H1 (cell line): Measurements from ENCODE around the gene CFAP157.

Experiments
- CTCF ChIP-seq, 3 experiments: IDR thresholded peaks; 1 replicate in 2 of 3; 2 replicates in 1 of 3; pipeline versions ENCODE4 v1.5.1 to v1.6.1; 2011; ENCODE audit warnings: low read length in 3 of 3, mild to moderate bottlenecking in 3 of 3, inconsistent platforms in 2 of 3, low read depth in 1 of 3, moderate library complexity in 1 of 3; ENCODE audit not compliant: insufficient read depth in 1 of 3; ENCODE audit errors: control extremely low read depth in 1 of 3
- EP300 ChIP-seq, 2 experiments: IDR thresholded peaks; 1 replicate in 1 of 2; 2 replicates in 1 of 2; pipeline ENCODE4 v1.6.1; 2011 to 2012; ENCODE audit warnings: low read depth in 2 of 2, low read length in 2 of 2, mild to moderate bottlenecking in 2 of 2, borderline replicate concordance in 1 of 2, inconsistent platforms in 1 of 2, moderate library complexity in 1 of 2
- MAX ChIP-seq: IDR thresholded peaks from 2 replicates; pipeline ENCODE4 v1.6.1; 2012; ENCODE audit warnings: inconsistent platforms
- NRF1 ChIP-seq: IDR thresholded peaks from 2 replicates; pipeline ENCODE4 v1.6.1; 2011; ENCODE audit warnings: mild to moderate bottlenecking, low read depth, low read length, improper control_type of control experiment
- PHF8 ChIP-seq: fragments of 200-600 bp; sonication (generic); conservative IDR thresholded peaks from 2 replicates; pipeline ENCODE4 v1.7.1; 2012; ENCODE audit warnings: low read depth, mild to moderate bottlenecking, inconsistent platforms, low read length, moderate library complexity
- POLR2A ChIP-seq, 2 experiments: IDR thresholded peaks; 1 replicate in 1 of 2; 2 replicates in 1 of 2; pipeline ENCODE4 v1.6.1; 2011; ENCODE audit warnings: low read depth in 2 of 2, low read length in 2 of 2, mild to moderate bottlenecking in 2 of 2; ENCODE audit errors: control extremely low read depth in 1 of 2

DNA sequence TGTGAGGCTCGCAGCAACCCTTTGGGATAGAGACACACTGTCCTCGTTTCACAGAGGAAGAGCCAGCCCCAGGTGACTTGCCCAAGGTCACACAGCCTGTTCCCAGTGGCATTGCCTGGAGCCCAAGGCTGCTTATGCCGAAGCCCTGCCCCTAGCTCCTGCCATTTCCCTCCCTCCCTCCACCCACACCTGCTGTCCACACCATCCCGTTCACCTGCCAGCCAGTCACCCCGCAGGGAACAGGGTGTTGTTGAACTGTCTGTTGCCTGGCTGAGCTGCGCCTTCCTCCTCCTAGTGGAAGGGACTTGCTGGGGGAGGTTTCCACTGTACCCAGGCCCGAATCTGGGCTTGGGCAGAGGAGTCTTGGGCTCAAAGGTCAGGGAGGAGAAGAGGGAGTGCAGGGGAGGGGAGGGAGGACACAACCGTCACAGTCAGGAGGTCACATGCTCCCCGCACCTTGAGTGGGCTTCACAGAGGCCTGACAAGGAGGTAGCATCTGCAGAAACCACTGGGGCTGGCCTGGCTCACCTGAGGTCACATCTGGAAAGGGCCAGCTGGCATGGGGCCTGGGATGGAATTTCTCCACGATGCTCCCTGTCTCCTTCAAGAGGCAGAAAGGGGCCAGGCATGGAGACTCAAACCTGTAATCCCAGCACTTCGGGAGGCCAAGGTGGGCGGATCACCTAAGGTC, 15.4 kb downstream of the CFAP157 start:
- TF ChIP-seq MAX = no peak
- TF ChIP-seq EP300 (IDR thresholded peaks at IDR 0.05; ENCODE audit: borderline replicate concordance in 1 of 2, low read depth in 2 of 2, low read length in 2 of 2) = no peak
- TF ChIP-seq CTCF (IDR thresholded peaks at IDR 0.05; ENCODE audit: control extremely low read depth in 1 of 3, insufficient read depth in 1 of 3, low read depth in 1 of 3, low read length in 3 of 3) = no peak
- TF ChIP-seq PHF8 = no peak
- TF ChIP-seq NRF1 = no peak
- TF ChIP-seq POLR2A (IDR thresholded peaks at IDR 0.05; ENCODE audit: control extremely low read depth in 1 of 2, low read depth in 2 of 2, low read length in 2 of 2) = no peak
